HG02571 (cell line): Measurements from ENCODE around the gene TULP4.

Experiments
- ATAC-seq: cut with Tn5 transposase; IDR thresholded peaks from one replicate; pipeline ENCODE4 v1.9.1; 2021; ENCODE audit warnings: mild to moderate bottlenecking, moderate library complexity; ENCODE audit not compliant: unreplicated experiment

Gene TULP4

GRCh38 chr6:158312165-158312564 is at the start of gene TULP4:
Gene TULP4 (plus strand): TSS chr6:158312465. CDS start chr6:158314017, 1,552 bp downstream.
- ATAC-seq = no peak

- ATAC-seq = no peak
Measured at GRCh38 chr6:158262755-158263154, 49.5 kb upstream of the TULP4 start.

- ATAC-seq = no peak
Measured at GRCh38 chr6:158264180-158264579, 48.1 kb upstream of the TULP4 start.

DNA sequence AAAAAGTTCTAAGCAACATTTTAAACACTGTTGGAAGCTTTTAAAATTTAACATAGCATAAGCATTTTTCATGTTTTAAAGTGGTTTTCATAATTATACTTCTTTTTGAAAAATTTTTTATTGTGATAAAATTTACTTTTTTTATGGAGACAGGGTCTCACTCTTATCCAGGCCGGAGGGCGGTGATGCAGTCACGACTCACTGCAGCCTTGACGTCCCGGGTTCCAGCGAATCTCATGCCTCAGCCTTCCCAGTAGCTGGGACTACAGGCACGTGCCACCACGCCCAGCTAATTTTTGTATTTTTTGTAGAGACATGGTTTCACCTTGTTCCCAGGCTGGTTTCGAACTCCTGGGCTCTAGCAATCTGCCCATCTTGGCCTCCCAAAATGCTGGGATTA is 46.1 kb upstream of the TULP4 start:
- ATAC-seq = no peak

DNA sequence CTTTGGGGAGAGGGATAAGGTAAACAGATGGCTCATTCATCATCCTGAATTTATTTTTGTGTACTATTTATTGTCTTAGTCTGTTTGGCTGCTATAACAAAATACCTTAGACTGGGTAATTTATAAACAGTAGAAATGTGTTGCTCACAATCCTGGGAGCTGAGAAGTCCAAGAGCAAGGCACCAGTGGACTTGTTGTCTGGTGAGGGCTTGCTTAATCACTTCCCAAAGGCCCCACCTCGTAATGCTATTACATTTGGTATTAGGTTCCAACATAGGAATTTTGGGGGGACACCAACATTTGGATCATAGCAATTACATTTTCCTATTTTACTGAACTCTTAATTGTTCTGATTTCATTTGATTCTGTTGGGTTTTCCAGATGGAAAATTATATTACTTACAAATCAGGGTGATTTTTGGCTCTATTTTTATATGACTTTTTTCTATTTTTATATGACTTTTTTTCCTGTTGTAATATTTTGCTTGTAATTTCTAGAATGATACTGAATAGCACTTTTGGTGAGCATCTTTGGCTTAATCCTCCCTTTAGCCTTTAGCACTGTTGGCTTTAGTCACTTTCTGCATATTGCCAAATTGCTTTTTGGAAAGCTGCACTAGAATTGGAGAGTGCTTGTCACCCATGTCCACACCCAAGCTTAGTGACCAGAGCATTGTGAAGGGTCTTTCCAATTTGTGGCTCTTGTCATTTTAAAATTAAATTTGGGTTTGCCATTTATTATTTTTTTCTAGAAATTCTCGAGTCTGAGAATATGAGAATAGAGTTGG is 43.7 kb upstream of the TULP4 start:
- no peak for ATAC-seq

- ATAC-seq = no peak
Measured at GRCh38 chr6:158269657-158270056, 42.6 kb upstream of the TULP4 start.

- ATAC-seq = no peak
Measured at GRCh38 chr6:158270389-158271127, 41.7 kb upstream of the TULP4 start.

DNA sequence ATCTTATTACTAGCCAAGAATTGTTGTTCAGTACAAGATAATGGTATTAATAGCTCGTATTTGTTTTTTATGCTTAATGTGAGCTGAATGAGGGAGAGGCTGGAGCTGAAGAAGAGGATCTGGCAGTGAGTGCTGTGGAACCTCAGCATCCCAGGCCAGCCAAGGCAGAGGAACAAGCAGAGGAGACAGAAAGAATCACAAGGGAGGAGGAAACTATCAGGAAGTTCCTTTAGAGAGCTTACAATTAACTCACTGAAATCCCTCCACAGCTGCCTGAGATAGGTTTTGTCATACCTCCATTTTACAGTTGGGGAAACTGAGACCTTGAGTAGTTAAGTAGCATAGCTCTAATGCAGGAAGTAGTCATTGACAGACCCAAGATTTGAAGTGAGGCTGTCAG is 39.9 kb upstream of the TULP4 start:
- ATAC-seq = no peak

DNA sequence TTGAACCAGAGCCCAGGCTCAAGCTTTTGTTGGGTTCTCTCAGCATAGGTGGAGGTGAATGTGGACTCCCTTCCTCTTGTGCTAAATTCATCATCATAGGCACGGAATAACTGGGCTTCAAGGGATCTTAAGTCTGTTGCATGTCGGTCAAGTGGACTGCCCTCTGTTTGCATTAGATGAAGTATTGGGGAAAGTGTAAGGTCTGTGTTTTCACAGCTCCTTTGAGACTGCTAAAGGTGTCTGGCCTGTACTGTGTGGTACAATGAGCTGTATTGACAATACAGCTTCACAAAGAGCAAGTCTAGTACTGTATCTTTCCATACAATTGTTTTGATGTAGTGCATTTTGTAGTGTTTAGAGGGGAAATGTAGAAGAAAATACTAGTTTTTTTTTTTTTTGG is 34.3 kb upstream of the TULP4 start:
- ATAC-seq = no peak

DNA sequence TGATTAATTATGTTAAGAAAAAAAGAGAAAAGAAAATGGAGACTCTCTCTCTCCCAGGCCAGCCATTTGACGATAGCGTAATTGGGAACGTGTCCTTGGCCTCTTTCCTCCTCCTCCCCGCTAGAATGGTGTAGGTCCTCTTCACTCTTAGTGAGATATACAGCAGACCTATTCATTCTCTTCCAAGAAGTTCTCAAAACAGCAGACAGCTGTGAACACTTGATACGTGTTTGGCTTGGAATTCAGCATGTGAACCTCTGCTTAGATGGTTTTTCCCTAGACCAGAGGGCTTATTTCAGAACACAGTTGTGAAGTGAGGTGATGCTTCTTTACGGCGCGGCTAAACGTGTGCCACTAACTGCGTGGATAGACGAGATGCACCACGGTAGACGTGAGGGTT is 32.6 kb upstream of the TULP4 start:
- no peak for ATAC-seq

DNA sequence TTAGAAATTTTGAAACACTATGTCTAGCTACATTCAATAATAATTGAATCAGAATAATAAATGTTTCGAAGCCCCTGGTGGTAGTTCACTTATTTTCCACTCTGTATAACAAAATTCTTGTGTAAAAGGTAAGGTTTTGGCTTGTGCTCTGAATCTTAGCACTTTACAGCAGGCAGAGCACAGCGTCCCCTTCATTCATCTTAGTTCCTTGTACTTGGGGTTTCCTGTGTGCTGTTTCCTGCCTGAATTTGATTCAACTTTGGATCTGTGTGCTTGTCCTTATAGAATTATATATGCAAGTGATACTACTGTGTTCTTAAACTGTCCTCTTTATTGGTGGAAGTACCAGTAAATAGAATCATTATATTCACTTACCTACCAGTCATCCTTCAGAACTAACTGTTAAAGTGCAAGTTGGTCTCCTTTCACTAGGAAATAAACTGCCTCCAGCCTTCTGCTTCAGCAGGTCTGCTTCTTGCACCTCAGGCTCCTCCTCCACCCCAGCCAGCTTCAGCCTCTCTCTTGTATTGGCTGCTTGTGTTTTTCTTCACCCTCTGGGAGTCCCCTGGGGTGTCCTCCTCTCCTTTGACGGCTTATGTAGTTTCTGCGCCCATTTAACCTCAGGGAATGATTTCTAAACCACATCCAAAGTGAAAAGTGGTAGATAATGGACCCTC is 28.8 kb upstream of the TULP4 start:
- ATAC-seq = no peak

GRCh38 chr6:158284007-158284875 is 28.0 kb upstream of the TULP4 start:
- ATAC-seq = no peak

DNA sequence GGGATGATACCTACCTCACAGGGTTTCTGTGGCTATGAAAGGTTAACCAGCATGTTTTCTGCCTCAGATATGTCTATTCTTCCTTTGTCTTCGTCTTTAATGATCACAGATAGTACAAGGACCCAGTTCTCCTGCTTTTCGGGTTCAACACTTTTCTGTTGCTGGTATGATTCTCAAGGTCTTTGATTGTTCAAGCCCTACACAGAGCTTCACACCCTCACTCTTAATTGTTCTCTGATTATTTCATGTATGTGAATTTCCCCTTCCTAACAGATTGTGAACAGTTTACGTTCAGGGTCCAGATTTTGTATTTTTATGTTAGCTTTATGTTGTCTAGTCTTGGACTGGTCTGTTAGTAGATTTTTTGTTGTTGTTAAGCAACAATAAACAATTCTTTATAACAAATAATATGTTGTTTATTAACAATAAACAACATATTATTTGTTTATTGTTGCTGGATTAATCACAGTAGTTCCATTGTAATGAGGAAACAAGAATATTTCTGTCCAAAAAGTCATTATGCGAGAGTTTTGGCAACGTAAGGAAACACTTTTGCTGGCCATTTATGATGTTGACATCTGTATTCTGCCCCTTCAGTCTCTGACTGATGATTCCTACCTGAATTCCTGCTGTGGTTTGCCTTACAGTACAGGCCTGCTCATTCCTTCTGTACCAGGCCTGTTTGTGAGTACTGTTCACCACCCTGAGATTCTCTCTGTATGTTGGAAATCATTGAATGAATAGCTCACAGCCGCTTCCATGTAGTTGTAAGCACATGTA is 27.2 kb upstream of the TULP4 start:
- ATAC-seq = no peak

DNA sequence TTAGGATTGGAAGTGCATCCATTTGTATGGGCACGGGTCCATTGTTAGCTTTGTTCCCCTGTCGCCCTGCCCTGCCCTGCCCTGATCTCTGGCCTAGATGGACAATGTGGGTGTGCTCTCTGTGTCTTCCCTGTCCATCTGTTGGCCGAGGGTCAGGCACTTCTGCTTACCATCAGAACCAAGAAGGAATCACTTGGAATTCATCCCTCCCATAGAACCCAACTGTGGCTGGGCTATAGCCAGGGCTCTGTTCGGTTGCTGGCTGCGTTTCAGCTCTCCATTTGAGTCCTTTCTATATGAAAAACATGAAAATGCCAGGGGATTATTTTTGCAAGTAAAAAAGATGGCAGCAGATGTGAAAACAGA is 26.6 kb upstream of the TULP4 start:
- ATAC-seq = no peak

DNA sequence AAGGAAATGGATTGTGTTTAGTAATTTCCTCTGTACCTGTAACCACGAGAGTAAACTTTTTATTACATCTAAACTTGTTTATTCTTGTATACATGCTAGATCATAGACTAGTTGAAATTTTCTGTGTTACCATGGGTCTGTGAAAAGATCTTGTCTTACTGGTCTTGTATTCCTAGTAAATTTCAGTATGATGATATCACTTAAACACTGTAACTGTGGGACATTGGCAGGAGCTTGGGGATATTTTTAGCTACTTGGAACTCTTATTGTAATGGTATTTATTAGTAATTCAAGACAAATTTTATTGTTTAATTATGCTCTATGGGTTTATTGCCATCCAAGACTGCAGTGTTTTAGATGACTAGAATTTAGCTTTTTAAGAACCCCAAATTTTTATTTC is 25.9 kb upstream of the TULP4 start:
- no peak for ATAC-seq

- no peak for ATAC-seq
Measured at GRCh38 chr6:158287047-158287446, 25.2 kb upstream of the TULP4 start.

DNA sequence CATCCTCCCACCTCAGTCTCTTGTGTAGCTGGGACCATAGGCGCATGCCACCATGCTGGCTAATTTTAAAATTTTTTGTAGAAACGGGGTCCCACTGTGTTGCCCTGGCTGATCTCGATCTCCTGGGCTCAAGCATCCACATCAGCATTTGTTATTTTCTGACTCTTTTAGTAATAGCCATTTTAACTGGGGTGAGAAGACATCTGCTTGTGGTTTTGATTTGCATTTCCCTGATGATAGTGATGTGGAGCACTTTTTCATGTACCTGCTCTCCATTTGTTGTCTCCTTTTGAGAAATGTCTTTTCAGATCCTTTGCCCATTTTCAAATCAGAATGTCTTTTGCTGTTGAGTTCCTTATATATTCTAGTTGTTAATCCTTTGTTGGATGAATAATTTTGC is 22.2 kb upstream of the TULP4 start:
- peak; percentile 67 for ATAC-seq

DNA sequence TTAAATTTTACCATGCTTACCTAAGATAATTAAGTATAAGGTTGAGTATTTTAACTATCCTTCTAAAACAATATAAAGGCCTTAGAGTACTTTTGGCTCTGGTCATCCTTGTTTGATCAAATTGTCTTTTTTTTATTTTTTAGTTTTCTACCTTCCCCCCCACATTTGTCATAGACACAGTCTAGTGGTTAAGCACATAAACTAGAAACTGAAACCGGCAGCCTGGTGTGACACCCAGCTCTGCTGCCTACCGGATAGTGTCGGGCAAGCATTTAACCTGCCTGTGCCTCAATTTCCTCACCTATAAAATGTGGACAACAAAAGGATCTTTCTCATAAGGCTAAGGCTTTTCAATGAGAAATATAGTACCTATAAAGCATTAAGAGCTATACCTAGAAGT is 21.6 kb upstream of the TULP4 start:
- peak; percentile 87 for ATAC-seq

- no peak for ATAC-seq
Measured at GRCh38 chr6:158292016-158292415, 20.2 kb upstream of the TULP4 start.

- no peak for ATAC-seq
Measured at GRCh38 chr6:158293122-158293521, 19.1 kb upstream of the TULP4 start.
